Cardiac muscle cell (in vitro differentiated cells and primary cell): Measurements from ENCODE around the gene LITAF. TPM values are rescaled to one million over a fixed set of nuclear protein-coding genes. Genes with fewer than 3 reads are reported as not detected.

ENCODE experiments used
- DNase-seq, 2 donors: peaks; one replicate each; pipeline versions ENCODE4 v3.0.0 to v3.0.0-alpha.2; 2010 to 2017; ENCODE audit warnings: low read depth in 1 of 2, low spot score in 1 of 2
- H3K27ac ChIP-seq: fragments of 200-600 bp; sonication (generic); 2 replicates; pipeline ENCODE4 v1.5.1; 2016
- H3K27me3 ChIP-seq: fragments of 200-600 bp; sonication (generic); 2 replicates; pipeline ENCODE4 v1.6.0; 2016; ENCODE audit warnings: control low read depth
- H3K36me3 ChIP-seq: fragments of 200-600 bp; sonication (generic); 2 replicates; pipeline ENCODE4 v1.5.1; 2016; ENCODE audit warnings: control low read depth
- H3K4me1 ChIP-seq: fragments of 200-600 bp; sonication (generic); 2 replicates; pipeline ENCODE4 v1.8.1; 2017; ENCODE audit warnings: low read depth, mild to moderate bottlenecking, mixed run types
- H3K4me3 ChIP-seq: fragments of 200-600 bp; sonication (generic); 2 replicates; pipeline ENCODE4 v1.5.1; 2016; ENCODE audit warnings: mild to moderate bottlenecking
- H3K9me3 ChIP-seq: fragments of 200-600 bp; sonication (generic); 2 replicates; pipeline ENCODE4 v1.5.1; 2017; ENCODE audit warnings: low read depth, mild to moderate bottlenecking, control low read depth
- polyA plus RNA-seq: library from polyadenylated mRNA; unstranded; fragments of >200 nt; fragmentation: Nextera tagmentation; extraction: Ambion mirVana; gene quantifications from 2 replicates; pipeline ENCODE4 v1.2.1, GENCODE V29; 2016
- total RNA-seq: library from RNA; depleted of rRNA; stranded (reverse); fragments of >200 nt; gene quantifications from 2 replicates; pipeline ENCODE4 v1.2.3, GENCODE V29; 2016
- TF ChIP-seq, protein P1 (sequence below): IDR thresholded peaks from 2 replicates; pipeline ENCODE4 v1.5.1; 2012; ENCODE audit warnings: low read depth, mild to moderate bottlenecking, low read length

LITAF gene
- total and polyA plus RNA-seq, 2 experiments from 2014 or later, result 42.1 to 43.3 TPM

DNA sequence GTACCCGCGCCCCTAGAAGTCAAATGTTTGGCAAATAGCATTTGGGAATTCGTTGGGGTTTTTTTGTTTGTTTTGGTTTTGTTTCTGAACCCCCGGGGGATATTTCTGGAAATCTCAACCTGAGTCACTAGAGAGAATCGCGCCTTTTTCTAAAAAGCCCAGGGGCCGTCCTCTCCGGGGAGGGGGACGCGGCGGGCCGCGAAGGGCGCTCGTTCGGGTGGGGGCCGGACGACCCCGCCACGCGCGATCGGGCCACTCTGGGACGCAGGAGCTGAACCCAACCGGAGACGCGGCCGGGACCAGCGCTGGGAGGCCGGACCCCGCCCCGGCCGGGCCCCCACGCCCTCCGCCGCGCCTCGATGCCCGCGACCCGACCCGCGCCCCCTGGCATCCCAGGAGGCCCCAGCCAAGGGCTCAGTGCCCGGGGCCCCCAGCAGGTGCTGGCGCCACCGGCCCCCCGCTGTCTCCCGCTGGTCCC is 302 bp downstream of the LITAF start:
- Histone ChIP-seq H3K27me3 (no peaks in the 10 kb centered on the region), H3K9me3 (no peaks in the 10 kb centered on the region), H3K27ac (no peak overlapping the region), H3K4me3 (peak overlapping the region; percentile 67), H3K4me1 (peaks cover 18% of the 10 kb centered on the region), H3K36me3 (no peaks in the 10 kb centered on the region)
- TF ChIP-seq, protein P1, sequence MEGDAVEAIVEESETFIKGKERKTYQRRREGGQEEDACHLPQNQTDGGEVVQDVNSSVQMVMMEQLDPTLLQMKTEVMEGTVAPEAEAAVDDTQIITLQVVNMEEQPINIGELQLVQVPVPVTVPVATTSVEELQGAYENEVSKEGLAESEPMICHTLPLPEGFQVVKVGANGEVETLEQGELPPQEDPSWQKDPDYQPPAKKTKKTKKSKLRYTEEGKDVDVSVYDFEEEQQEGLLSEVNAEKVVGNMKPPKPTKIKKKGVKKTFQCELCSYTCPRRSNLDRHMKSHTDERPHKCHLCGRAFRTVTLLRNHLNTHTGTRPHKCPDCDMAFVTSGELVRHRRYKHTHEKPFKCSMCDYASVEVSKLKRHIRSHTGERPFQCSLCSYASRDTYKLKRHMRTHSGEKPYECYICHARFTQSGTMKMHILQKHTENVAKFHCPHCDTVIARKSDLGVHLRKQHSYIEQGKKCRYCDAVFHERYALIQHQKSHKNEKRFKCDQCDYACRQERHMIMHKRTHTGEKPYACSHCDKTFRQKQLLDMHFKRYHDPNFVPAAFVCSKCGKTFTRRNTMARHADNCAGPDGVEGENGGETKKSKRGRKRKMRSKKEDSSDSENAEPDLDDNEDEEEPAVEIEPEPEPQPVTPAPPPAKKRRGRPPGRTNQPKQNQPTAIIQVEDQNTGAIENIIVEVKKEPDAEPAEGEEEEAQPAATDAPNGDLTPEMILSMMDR, result no peak
- no peak for DNase-seq

DNA sequence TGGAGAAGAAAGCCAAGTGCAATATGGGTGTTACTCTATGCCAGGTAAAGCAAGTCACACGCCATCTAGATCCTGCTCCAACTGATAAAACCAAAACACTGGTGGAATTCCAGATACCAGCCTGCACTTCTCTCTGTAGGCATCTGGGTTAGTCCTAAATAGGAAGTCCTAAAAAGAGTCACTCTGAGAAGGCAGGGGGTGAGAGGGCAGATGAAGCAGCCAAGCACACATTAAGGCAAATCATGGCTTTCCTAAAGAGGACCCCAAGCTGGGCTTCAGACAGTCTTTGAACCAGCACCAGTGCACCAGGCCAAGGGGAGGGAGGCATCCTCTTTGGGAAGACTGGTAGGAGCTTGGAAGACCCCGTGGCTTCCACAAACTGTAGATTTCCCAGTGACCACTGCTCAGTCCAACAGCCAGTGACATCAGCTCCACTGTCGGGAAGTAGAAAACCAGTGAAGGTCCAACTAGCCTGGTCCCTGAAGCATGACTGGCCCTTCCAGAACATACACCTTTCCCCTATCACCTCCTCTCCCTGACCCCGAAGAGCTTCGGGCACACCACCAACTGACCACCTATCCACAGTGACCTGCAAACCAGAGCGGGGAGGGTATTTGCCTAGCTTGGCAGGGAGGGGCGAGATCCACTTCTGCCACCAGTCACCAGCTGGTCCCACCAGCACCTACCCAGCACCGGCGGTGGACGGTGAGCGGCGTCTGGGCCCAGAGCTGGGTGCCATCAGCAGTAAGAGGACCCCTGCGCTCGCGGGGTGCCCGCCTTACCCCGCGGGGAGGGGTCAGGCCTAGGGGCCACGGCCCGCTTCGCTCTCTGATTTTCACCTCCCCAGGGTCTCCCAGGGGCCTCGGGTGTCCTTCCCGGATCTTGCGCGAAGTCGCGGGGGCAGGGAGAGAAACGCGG is 1.0 kb downstream of the LITAF start:
- no peaks in the 10 kb centered on the region for H3K36me3 ChIP-seq
- TF ChIP-seq, protein P1, result no peak
- peak overlapping the region; percentile 67 for H3K4me3 ChIP-seq
- no peaks in the 10 kb centered on the region for H3K9me3 ChIP-seq
- DNase-seq, result no peak
- H3K27me3 ChIP-seq, result no peaks in the 10 kb centered on the region
- peaks cover 18% of the 10 kb centered on the region for H3K4me1 ChIP-seq
- H3K27ac ChIP-seq, result no peak overlapping the region

DNA sequence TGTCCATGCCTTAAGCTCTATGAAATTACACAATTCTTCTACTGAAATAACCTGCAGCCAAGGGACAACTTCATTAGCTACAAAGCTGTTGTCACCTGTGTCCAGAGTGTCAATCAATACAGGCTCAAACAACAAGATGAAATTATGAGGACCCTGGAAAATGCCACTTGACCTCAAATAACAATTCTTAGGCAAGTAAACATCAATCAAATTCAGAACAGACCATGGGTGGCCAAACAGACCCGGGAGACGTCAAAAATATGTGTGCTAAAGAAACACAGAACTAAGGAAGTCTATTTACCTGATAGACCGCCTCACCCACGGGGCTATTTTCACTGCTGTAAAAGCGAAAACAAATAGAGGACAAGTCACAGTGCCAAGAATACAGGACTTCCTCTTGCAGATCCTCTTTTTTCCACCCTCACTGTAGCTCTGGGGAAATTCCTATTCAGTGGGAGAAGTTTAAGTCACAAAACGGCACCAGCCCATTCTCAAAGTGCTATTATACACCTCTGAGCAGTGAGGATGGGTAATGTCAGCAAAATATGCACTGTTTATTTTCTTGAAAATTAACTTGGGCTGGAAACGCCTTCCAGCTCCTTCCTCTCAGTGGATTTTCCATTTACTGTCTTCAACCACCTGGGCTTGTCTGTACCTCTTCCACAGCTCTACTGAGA is 2.7 kb downstream of the LITAF start:
- no peak for DNase-seq
- no peaks in the 10 kb centered on the region for H3K27me3 ChIP-seq
- H3K27ac ChIP-seq, result no peak overlapping the region
- peaks cover 18% of the 10 kb centered on the region for H3K4me1 ChIP-seq
- no peaks in the 10 kb centered on the region for H3K9me3 ChIP-seq
- H3K36me3 ChIP-seq, result no peaks in the 10 kb centered on the region
- H3K4me3 ChIP-seq, result no peak overlapping the region
- TF ChIP-seq, protein P1, result no peak

DNA sequence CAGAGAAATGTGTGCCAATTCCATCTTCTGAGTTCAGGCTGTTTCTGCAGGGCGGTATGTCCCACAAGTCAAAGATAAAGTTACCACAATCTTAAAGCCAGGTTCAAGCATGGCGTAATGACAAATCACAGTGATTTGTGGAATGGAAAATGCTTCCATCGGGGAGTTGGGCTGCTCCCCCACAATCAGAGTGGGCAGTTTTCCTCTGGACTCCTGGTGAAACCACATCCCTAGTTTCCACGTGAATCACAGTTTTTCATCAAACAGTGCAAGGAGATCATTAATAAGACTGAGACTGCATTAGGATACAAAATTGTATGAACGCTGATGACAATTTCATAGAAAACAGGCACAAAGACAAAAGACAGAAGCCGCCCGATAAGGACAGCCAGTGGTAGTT is 3.6 kb downstream of the LITAF start:
- DNase-seq, result peak in 1 of 2 donors; percentile 91
- peaks cover 18% of the 10 kb centered on the region for H3K4me1 ChIP-seq
- no peak overlapping the region for H3K27ac ChIP-seq
- no peaks in the 10 kb centered on the region for H3K36me3 ChIP-seq
- H3K9me3 ChIP-seq, result no peaks in the 10 kb centered on the region
- H3K4me3 ChIP-seq, result no peak overlapping the region
- H3K27me3 ChIP-seq, result no peaks in the 10 kb centered on the region
- TF ChIP-seq, protein P1, result no peak

- Histone ChIP-seq H3K36me3 (no peaks in the 10 kb centered on the region), H3K27ac (no peak overlapping the region), H3K9me3 (no peaks in the 10 kb centered on the region), H3K4me3 (no peak overlapping the region), H3K27me3 (no peaks in the 10 kb centered on the region), H3K4me1 (peaks cover 18% of the 10 kb centered on the region)
- no peak for DNase-seq
- TF ChIP-seq, protein P1, result no peak
These were observed 4.4 kb downstream of the LITAF start for GRCh38 chr16:11582157-11582814.
